Body of pancreas (tissue), 4 donors: Measurements from ENCODE around the gene EIF4EBP2.

Source experiments
- CTCF ChIP-seq, 7 experiments: fragments of 450-650 bp in 4 of 7; fragments of 200-600 bp in 3 of 7; sonication (generic) in 3 of 7; IDR thresholded peaks; one replicate each; pipeline ENCODE4 v1.5.1; 2016 to 2019; ENCODE audit warnings: antibody characterized with exemption in 7 of 7
- POLR2A ChIP-seq, 3 donors: fragments of 450-650 bp; IDR thresholded peaks; one replicate each; pipeline ENCODE4 v1.6.1; 2016; ENCODE audit warnings: antibody characterized with exemption in 3 of 3, mild to moderate bottlenecking in 2 of 3

GRCh38 chr10:70404036-70404786 is at the start of gene EIF4EBP2:
- TF ChIP-seq CTCF (IDR thresholded peaks at IDR 0.05) (peak in 1 of 7 experiments; percentile 1), POLR2A (IDR thresholded peaks at IDR 0.05) (peak; percentile 97 to 99 (median 98))
